Stimulated activated CD4-positive, alpha-beta T cell treated with anti-CD3 and anti-CD28 coated beads, Interleukin-2, amount 100 ng/mL, for 48 hours (primary cell): Measurements from ENCODE around the gene GALK2.
"Not testable (repeated sequence)": the region's sequence is repeated elsewhere in the genome, so short reads cannot be mapped to it uniquely, and the experiment has no call there.

ENCODE experiments used
- DNase-seq, 2 donors: peaks; one replicate each; pipeline ENCODE4 v3.0.0-alpha.2; 2020

Gene GALK2

DNA sequence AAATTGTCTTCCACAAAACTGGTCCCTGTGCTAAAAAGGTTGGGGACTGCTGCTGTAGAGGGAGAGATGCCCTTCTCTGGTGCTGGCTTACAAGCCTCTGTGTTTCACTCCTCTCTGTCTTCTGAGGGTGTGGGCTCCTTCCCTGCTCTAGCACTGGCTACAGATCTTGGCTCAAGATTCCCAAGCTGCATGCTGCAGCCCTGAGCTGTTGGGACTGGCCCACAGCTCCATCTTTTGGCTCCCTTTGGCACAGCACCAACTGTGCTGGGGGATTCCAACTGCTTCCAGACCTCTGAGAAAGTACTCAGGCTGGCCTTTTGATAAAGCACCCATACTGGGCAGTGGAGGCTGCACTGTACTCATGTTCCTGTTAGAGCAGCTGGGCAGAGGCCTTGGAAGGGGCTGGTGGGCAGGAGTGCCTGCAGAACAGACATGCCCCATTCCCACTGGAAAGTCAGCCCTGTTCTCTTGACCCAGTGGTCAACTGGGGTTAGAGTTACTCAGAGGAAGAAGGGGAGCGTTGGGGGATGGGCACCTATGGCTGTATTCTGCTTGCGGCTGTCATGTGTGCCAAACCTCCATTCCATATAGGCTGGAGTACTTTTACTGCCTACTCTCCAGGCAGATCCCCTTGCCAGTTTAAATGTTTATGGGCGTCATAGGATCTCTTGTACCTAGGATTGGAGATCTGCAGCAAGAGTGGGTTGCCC lies 55.7 kb downstream of the GALK2 start:
- DNase-seq, result no peak

GRCh38 chr15:49227602-49228001 lies 57.6 kb downstream of the GALK2 start:
- DNase-seq, result no peak

DNA sequence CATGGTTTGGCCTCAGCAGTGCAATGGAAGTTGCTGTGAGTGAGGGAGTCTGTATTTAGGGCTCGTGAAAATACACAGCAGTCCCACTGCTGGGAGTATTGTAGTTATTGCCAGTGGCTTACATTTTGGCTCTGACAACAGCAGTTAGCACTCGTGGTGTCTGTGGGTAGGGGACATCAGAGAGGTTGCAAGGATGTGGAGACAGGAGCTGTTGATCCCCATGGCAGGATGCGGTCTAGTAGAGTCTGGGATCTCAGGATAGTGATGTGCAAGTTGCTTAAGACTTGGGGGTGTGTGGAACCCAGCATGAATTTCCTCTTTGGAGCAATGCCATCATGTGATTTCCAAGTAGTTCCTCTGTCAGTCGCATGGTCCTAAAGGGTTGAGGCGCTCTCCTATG lies 59.9 kb downstream of the GALK2 start:
- DNase-seq, result no peak

DNA sequence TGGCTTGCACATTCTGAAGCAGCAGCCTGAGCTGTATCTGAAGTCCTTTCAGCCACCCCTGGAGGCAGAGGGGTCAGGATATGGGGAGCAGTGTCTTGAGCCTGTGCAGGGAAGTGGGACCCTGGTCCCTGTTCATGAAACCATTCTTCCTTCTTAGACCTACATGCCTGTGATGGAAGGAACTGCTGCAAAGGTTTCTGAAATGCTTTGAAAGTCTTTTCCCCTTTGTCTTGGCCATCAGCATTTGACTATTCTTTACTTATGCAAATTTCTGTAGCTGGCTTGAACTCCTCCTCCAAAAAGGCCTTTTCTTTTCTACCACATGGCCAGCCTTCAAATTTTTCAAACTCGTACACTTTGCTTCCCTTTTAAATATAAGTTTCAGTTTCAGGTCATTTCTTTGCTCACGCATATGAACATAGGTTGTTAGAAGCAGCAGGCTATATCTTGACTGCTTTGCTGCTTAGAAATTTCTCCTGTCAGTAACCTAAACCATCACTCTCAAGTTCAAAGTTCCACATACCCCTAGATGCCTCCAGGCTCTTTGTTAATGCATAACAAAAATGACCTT lies 62.3 kb downstream of the GALK2 start:
- DNase-seq, result no peak

GRCh38 chr15:49235446-49236124 lies 65.5 kb downstream of the GALK2 start:
- peak; percentile 16 to 25 for DNase-seq

DNA sequence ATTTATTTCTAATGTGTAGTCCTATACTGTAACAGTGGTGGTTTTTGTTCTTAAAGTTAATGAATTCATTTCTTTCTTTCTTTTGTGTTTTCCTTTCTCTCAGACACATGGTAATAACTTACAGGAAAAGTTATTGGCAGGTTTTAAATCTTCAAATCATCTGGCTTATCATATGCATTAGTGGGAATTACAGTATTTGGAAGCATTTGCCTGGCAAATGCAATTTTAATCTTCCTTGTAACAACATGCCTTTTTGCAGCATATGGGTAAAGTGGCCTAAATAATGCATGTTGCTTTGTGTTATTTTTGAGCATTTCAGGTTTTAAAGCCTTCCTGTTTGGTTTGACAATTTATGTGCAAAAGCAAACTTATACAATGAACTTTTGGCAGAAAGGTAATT lies 66.8 kb downstream of the GALK2 start:
- no peak for DNase-seq

GRCh38 chr15:49238342-49238741 lies 68.3 kb downstream of the GALK2 start:
- no peak for DNase-seq

GRCh38 chr15:49239105-49239504 lies 69.1 kb downstream of the GALK2 start:
- DNase-seq, result no peak

GRCh38 chr15:49242820-49243219 lies 72.8 kb downstream of the GALK2 start:
- DNase-seq, result no peak

DNA sequence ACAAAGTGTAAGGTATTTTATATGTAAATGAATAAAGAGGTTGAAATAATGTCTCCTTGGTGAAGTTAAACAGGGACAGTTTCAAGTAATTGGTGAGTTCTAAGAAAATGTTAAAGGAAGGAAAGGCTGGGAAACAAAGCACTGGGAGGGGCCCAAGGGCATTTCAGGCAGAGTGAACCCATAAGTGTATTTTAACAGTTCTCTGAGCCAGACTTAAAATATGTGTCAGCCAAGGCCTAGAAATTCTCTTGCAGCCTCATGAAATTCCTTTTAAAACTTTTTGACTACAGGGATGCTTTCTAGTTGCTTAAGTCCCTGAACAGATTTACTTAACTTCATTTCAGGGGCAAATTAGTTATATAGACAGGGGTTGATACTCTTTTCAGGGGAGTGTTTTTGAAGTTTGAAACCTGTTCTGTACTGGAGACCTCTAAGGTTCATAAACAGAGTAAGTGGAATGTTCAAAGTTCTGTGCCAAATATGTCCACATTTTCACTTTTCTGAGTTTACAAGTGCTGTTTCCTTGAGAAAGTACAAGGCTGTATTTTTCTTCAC lies 77.6 kb downstream of the GALK2 start:
- no peak for DNase-seq

DNA sequence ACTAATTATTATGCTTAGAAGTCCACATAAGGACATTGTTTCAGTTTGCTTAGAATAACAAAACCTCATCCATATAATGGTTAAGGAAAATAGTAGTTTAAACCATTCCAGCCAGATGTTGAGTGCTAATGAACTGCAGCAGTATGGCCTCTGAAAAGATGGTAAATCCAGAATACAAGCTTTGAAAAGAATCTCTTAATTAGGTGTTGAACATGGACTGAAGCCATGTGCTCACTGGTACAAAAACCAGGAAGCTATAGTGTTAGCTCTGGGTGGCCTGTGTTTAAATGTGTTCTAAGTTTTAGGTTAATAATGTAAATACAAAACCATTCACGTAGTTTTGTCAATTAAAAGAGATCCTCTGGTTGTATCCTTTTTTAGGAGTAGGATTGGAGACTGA lies 78.2 kb downstream of the GALK2 start:
- no peak for DNase-seq

DNA sequence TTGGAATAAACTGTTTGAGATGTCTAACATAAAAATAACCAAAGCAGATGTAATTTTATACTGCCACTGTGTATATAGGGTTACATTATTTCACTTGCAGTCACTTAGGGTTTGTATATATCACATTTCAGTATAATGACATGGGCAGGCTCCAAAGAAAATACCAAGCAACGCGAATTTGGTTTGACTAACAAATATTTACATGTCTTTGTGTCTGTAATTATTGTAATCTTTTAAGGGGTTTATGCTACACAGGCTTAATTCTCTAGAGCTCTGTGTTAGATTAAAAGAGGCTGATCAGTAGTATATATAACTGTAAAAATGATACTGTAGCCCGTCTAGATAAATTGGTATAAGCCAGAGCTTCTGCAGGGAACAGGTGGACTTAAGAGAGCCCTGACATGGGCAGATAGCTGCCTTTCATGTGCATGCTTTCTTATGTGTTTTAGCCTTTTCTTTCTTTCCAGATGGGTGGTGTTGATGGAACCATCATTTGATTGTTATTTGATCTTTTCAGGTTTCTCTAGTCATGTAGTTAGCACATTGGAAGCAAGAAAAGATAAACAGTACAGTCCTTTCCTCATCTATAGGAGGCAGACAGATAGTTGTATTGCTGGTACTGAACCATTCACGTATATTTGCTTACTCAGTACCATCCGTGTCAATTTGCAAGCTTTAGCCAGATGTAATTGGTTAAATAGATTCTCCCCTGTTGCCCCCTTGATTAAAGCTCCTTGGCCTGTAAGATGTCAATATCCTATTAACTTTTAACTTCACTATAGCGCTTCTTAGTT lies 86.1 kb downstream of the GALK2 start:
- no peak for DNase-seq

DNA sequence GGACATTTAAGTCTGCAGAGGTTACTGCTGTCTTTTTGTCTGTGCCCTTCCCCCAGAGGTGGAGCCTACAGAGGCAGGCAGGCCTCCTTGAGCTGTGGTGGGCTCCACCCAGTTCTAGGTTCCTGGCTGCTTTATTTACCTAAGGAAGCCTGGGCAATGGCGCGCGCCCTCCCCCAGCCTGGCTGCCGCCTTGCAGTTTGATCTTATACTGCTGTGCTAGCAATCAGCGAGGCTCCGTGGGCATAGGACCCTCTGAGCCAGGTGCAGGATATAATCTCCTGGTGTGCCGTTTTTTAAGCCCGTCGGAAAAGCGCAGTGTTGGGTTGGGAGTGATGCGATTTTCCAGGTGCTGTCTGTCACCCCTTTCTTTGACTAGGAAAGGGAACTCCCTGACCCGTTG lies 95.1 kb downstream of the GALK2 start:
- DNase-seq, result not testable (repeated sequence)

- no peak for DNase-seq
Observed at GRCh38 chr15:49265911-49266310, 95.9 kb downstream of the GALK2 start.

- no peak for DNase-seq
Observed at GRCh38 chr15:49270541-49271421, 100.7 kb downstream of the GALK2 start.

DNA sequence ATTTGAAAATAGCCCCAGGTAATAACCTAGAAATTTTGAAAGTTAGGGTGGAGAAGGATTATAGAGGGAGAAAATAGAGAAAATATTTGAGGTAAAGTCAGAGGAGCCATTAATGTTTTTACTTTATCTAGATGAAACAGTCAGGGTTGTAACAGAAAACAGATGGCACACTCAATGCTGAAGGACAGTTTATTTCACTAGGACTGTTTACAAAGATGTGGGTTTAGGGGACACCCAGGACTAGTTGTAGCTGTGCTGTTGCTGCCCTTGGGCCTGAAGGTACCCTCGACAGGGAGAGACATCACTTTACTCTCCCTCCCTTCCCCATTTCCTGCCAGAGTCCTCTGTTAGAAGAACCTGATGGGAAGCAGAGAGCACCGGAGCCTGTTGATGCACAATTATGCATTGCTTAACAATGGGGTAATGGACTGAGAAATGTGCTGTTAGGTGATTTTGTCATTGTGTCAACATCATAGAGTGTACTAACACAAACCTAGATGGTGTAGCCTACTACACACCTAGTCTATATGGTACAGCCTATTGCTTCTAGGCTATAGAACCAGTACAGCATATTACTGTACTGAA lies 103.8 kb downstream of the GALK2 start:
- DNase-seq, result no peak

DNA sequence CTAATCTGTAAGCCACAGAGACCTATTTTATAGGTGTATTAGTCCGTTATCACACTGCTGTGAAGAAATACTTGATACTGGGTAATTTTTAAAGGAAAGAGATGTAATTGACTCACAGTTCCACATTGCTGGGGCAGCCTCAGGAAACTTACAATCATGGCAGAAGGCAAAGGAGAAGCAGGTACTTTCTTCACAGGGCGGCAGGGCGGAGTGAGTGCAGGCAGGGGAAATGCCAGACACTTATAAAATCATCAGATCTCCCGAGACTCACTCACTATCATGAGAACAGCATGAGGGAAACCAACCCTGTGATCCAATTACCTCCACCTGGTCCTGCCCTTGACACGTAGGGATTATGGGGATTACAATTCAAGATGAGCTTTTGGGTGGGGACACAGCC lies 108.7 kb downstream of the GALK2 start:
- DNase-seq, result no peak

GRCh38 chr15:49279521-49280456 lies 109.7 kb downstream of the GALK2 start:
- DNase-seq, result no peak

DNA sequence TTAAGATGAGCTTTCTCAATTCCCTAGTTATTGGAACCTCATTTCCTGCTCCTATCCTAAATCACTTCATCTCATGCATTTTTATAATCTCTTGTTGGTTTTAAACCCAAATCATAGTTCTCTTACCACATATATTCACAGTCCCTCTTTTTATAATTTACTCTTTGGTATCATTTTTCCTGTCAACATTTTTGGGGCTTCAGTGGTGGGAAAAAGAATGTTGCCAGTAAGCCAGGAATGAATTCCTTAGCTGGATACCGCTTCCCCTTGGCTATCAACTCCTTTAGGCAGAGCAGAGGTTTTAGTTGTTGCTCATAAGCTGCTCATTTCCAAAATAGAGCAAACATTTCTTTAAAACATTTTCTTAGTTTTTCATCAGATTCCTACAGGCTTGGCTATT lies 112.3 kb downstream of the GALK2 start:
- DNase-seq, result no peak

GRCh38 chr15:49286649-49287404 lies 116.8 kb downstream of the GALK2 start:
- no peak for DNase-seq
